Measurements from ENCODE around the gene TSHZ2. TPM values are rescaled to one million over a fixed set of nuclear protein-coding genes. Genes with fewer than 3 reads are reported as not detected.

The TSHZ2 gene
- total RNA-seq, 1 experiment from 2014 or later, result 0.07 TPM

GRCh38 chr20:52971498-52972189 lies 514 bp upstream of the TSHZ2 start:
- BruUV-seq (replicated peaks), result no TSS peak
- TF ChIP-seq ZNF274 (IDR thresholded peaks at IDR 0.05; ENCODE audit: low read depth, low read length) (no peak), EGR1 (IDR thresholded peaks at IDR 0.05; ENCODE audit: low read depth) (no peak), POLR2A (IDR thresholded peaks at IDR 0.05; ENCODE audit: borderline replicate concordance, extremely low read depth, insufficient read depth, insufficient read length) (no peak), EZH2phosphoT487 (IDR thresholded peaks at IDR 0.05; ENCODE audit: borderline replicate concordance) (no peak), FOSL1 (IDR thresholded peaks at IDR 0.05; ENCODE audit: low read depth) (no peak), TCF7L2 (IDR thresholded peaks at IDR 0.05; ENCODE audit: borderline replicate concordance, extremely low read depth, insufficient read depth, insufficient read length) (no peak), ELF1 (IDR thresholded peaks at IDR 0.05; ENCODE audit: borderline replicate concordance, low read depth) (no peak), MAX (IDR thresholded peaks at IDR 0.05) (no peak)
- no peak overlapping the region for H3K4me2 ChIP-seq (ENCODE audit: low read length)
- H3K9ac ChIP-seq (ENCODE audit: low read length), result no peak overlapping the region
- H3K4me1 ChIP-seq (ENCODE audit: control insufficient read depth in 1 of 2, insufficient read depth in 2 of 2, low read length in 2 of 2), result no peaks in the 10 kb centered on the region
- H3K4me3 ChIP-seq (replicated peaks in 1 of 2; ENCODE audit: low read depth in 1 of 2, low read length in 2 of 2), result no peak overlapping the region
- no peaks in the 10 kb centered on the region for H3K79me2 ChIP-seq (ENCODE audit: insufficient read depth, low read length)
- ATAC-seq (no peak), DNase-seq (ENCODE audit: low read depth, low spot score) (no peak)
- H3K27ac ChIP-seq (ENCODE audit: low read depth, low read length), result no peak overlapping the region
- no peak overlapping the region for H2AFZ ChIP-seq (ENCODE audit: low read depth, low read length, poor library complexity, severe bottlenecking)
- CTCF ChIA-PET, result no interaction called here
- no peaks in the 10 kb centered on the region for H3K9me2 ChIP-seq (ENCODE audit: insufficient read depth)
- H3K36me3 ChIP-seq (ENCODE audit: control insufficient read depth in 1 of 2, insufficient read depth in 2 of 2, low read length in 2 of 2), result no peaks in the 10 kb centered on the region
- RAD21 ChIA-PET (ENCODE audit: low non-redundant PET in 1 of 2, low total read pairs in 2 of 2, uncharacterized antibody in 2 of 2, unreplicated experiment in 2 of 2), result no interaction called here
- no peaks in the 10 kb centered on the region for H3K27me3 ChIP-seq (ENCODE audit: insufficient read depth, low read length)
- POLR2A ChIA-PET, result no interaction called here
- intact Hi-C loops (cut with micrococcal nuclease), result no loop called here
- H3K9me3 ChIP-seq (ENCODE audit: control insufficient read depth in 1 of 2, insufficient read depth in 1 of 2, low read depth in 1 of 2, low read length in 2 of 2), result 0 out of 4 replicates have a peak, but pooled peaks cover 0 to 6% of the 10 kb centered on the region in 2 experiments
- no peaks in the 10 kb centered on the region for H4K20me1 ChIP-seq (ENCODE audit: insufficient read depth)

DNA sequence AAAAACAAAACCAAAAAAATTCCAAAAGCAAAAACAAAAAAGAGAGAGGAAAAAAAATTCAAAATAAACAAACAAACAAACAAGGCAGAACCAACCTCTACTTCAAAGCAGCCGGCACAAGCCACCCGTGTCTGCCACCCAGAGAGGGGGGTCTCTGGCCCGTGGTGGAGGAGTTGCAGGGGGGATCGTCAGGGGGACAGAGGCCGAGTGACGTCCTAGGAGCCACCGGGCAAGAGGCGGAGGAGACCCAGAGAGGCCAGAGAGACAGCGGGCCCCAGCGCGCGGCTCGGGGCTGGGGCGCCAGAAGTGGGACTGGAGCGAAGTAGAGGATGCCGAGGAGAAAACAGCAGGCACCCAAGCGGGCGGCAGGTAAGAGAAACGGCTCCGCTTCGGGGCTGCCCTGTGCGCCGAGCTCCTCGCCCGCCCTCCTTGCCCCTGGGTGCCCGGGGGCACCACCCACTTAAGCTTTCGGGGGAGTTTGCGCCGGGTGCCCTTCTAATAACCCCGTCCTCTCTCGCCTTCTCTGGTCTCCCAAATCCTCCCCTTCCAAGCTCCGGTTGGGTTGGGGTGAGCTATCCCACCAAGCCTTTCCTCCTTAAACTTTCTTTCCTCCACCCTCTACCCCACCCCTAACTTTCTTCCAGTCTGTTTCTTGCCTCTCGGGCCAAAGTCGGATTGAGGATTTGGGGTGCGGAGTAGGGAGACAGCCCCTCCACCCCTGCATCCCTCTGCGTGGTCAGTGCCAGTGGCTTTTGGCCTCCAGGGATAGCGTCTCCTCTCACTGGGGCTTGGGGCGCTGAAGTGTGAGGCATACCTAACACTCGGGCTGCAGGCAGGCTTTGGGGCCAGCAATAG lies 1.0 kb downstream of the TSHZ2 start:
- Histone ChIP-seq H3K4me2 (ENCODE audit: low read length) (no peak overlapping the region), H3K36me3 (ENCODE audit: control insufficient read depth in 1 of 2, insufficient read depth in 2 of 2, low read length in 2 of 2) (no peaks in the 10 kb centered on the region), H2AFZ (ENCODE audit: low read depth, low read length, poor library complexity, severe bottlenecking) (no peak overlapping the region), H3K27ac (ENCODE audit: low read depth, low read length) (no peak overlapping the region), H3K4me1 (ENCODE audit: control insufficient read depth in 1 of 2, insufficient read depth in 2 of 2, low read length in 2 of 2) (no peaks in the 10 kb centered on the region), H3K4me3 (replicated peaks in 1 of 2; ENCODE audit: low read depth in 1 of 2, low read length in 2 of 2) (no peak overlapping the region), H3K9ac (ENCODE audit: low read length) (no peak overlapping the region), H3K27me3 (ENCODE audit: insufficient read depth, low read length) (no peaks in the 10 kb centered on the region), H3K79me2 (ENCODE audit: insufficient read depth, low read length) (no peaks in the 10 kb centered on the region), H4K20me1 (ENCODE audit: insufficient read depth) (no peaks in the 10 kb centered on the region), H3K9me2 (ENCODE audit: insufficient read depth) (no peaks in the 10 kb centered on the region), H3K9me3 (ENCODE audit: control insufficient read depth in 1 of 2, insufficient read depth in 1 of 2, low read depth in 1 of 2, low read length in 2 of 2) (no peaks in the 10 kb centered on the region)
- intact Hi-C loops (cut with micrococcal nuclease), result no loop called here
- ChIA-PET RAD21 (ENCODE audit: low non-redundant PET in 1 of 2, low total read pairs in 2 of 2, uncharacterized antibody in 2 of 2, unreplicated experiment in 2 of 2) (no interaction called here), POLR2A (no interaction called here), CTCF (no interaction called here)
- no TSS peak for BruUV-seq (replicated peaks)
- TF ChIP-seq RAD21 (IDR thresholded peaks at IDR 0.05; ENCODE audit: low read depth), result no peak
- no peak for TF ChIP-seq SP1 (IDR thresholded peaks at IDR 0.05; ENCODE audit: low read depth)
- no peak for TF ChIP-seq EZH2phosphoT487 (IDR thresholded peaks at IDR 0.05; ENCODE audit: borderline replicate concordance)
- TF ChIP-seq TCF7L2 (IDR thresholded peaks at IDR 0.05; ENCODE audit: borderline replicate concordance, extremely low read depth, insufficient read depth, insufficient read length), result no peak
- DNase-seq (ENCODE audit: low read depth, low spot score) (no peak), ATAC-seq (no peak)

All from HCT116 (cell line).